GM12874 (cell line): ENCODE data around the gene PKNOX2.

Source experiments
- CTCF ChIP-seq: IDR thresholded peaks from 2 replicates; pipeline ENCODE4 v1.5.1; 2011; ENCODE audit warnings: low read depth, mild to moderate bottlenecking, control low read depth, low read length, moderate library complexity; ENCODE audit not compliant: insufficient read depth

PKNOX2 gene

GRCh38 chr11:125163431-125164063 is 1.0 kb upstream of the PKNOX2 start:
- TF ChIP-seq CTCF, result no peak

- no peak for TF ChIP-seq CTCF
Observed at GRCh38 chr11:125164091-125164421, 495 bp upstream of the PKNOX2 start.

- no peak for TF ChIP-seq CTCF
Observed at GRCh38 chr11:125165111-125165842, 726 bp downstream of the PKNOX2 start.

GRCh38 chr11:125165843-125166763 is 1.6 kb downstream of the PKNOX2 start:
- TF ChIP-seq CTCF, result no peak

- TF ChIP-seq CTCF, result no peak
Observed at GRCh38 chr11:125166764-125167291, 2.3 kb downstream of the PKNOX2 start.

DNA sequence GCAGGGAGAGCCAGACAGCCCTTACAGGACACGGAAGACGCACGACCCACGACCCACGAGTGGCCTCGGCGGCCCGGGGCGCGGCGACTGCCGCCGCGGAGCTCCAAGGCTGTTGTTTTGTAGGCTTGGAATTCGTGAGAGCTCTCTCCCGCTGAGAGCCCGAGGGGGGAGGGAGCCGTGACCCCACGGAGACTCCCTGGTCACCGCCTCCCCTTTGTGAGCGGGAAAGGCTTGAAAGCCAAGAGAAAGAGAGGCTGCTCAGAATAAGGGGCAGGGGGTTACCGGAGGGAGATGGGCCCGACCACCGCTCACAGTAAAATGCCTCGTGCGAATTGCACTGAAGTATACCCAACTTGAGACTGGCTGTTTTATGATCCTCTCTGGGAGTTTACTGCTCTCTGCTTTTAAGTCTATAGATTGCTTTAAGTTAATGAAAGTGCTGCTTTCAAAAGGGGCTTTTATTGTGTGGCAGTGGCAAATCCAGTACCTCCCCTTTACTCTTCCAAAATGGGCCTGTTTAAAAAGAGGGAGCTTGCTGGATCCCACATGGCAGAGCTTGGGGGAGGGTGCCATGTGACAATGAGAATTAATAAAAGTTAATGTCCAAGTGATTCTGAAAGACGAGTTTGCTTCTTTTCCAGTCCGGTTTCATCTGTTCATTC is 2.9 kb downstream of the PKNOX2 start:
- no peak for TF ChIP-seq CTCF
